Loucy (cell line): Measurements from ENCODE around the gene MACF1.

Source experiments
- H2AFZ ChIP-seq: fragments of 200-600 bp; sonication (generic); 2 replicates; pipeline ENCODE4 v1.6.0; 2016; ENCODE audit warnings: antibody characterized with exemption, mild to moderate bottlenecking, low read length, moderate library complexity
- H3F3A ChIP-seq: fragments of 200-600 bp; 2 replicates; pipeline ENCODE4 v1.6.0; 2016; ENCODE audit warnings: antibody characterized with exemption, low read depth, mild to moderate bottlenecking
- H3K27me3 ChIP-seq: fragments of 200-600 bp; sonication (generic); 2 replicates; pipeline ENCODE4 v1.6.1; 2014; ENCODE audit warnings: low read length, mild to moderate bottlenecking; ENCODE audit not compliant: insufficient read depth, poor library complexity, severe bottlenecking
- H3K36me3 ChIP-seq: fragments of 200-600 bp; sonication (generic); 2 replicates; pipeline ENCODE4 v1.6.1; 2016; ENCODE audit warnings: low read length; ENCODE audit not compliant: insufficient read depth
- H3K4me1 ChIP-seq: fragments of 200-600 bp; sonication (generic); 2 replicates; pipeline ENCODE4 v1.5.1; 2014; ENCODE audit warnings: low read length, mild to moderate bottlenecking; ENCODE audit not compliant: insufficient read depth, poor library complexity, severe bottlenecking
- H3K4me2 ChIP-seq: fragments of 200-600 bp; sonication (generic); 2 replicates; pipeline ENCODE4 v1.6.0; 2014; ENCODE audit warnings: antibody characterized with exemption, low read length, low read depth, mild to moderate bottlenecking; ENCODE audit not compliant: poor library complexity, severe bottlenecking
- H3K4me3 ChIP-seq: fragments of 200-600 bp; sonication (generic); 2 replicates; pipeline ENCODE4 v1.5.1; 2014; ENCODE audit warnings: low read length, mild to moderate bottlenecking, mixed read lengths; ENCODE audit not compliant: poor library complexity, severe bottlenecking
- H3K79me2 ChIP-seq: fragments of 200-600 bp; sonication (generic); 2 replicates; pipeline ENCODE4 v1.6.1; 2014; ENCODE audit warnings: low read length; ENCODE audit not compliant: insufficient read depth
- H3K9ac ChIP-seq: fragments of 200-600 bp; sonication (generic); 2 replicates; pipeline ENCODE4 v1.6.0; 2014; ENCODE audit warnings: mild to moderate bottlenecking, low read depth, low read length, moderate library complexity; ENCODE audit not compliant: poor library complexity, severe bottlenecking
- H3K9me2 ChIP-seq: fragments of 200-600 bp; sonication (generic); replicated peaks from 2 replicates; pipeline ENCODE4 v1.6.1; 2016; ENCODE audit warnings: low read depth, low read length, mixed read lengths
- H3K9me3 ChIP-seq: fragments of 200-600 bp; sonication (generic); 2 replicates; pipeline ENCODE4 v1.6.1; 2014; ENCODE audit warnings: mild to moderate bottlenecking, antibody characterized with exemption, low read length, low read depth; ENCODE audit not compliant: insufficient read depth
- H4K20me1 ChIP-seq: fragments of 200-600 bp; sonication (generic); 2 replicates; pipeline ENCODE4 v1.6.0; 2014; ENCODE audit warnings: antibody characterized with exemption, low read length, mild to moderate bottlenecking; ENCODE audit not compliant: insufficient read depth, poor library complexity, severe bottlenecking
- EZH2phosphoT487 ChIP-seq: fragments of 200-600 bp; IDR thresholded peaks from 2 replicates; pipeline ENCODE4 v1.6.1; 2018; ENCODE audit warnings: antibody characterized with exemption, mild to moderate bottlenecking, moderate library complexity, borderline replicate concordance
- TF ChIP-seq, protein P1 (sequence below): fragments of 200-600 bp; sonication (generic); conservative IDR thresholded peaks from 2 replicates; pipeline ENCODE4 v1.5.1; 2014; ENCODE audit warnings: mild to moderate bottlenecking, antibody characterized with exemption, low read length

The MACF1 gene

DNA sequence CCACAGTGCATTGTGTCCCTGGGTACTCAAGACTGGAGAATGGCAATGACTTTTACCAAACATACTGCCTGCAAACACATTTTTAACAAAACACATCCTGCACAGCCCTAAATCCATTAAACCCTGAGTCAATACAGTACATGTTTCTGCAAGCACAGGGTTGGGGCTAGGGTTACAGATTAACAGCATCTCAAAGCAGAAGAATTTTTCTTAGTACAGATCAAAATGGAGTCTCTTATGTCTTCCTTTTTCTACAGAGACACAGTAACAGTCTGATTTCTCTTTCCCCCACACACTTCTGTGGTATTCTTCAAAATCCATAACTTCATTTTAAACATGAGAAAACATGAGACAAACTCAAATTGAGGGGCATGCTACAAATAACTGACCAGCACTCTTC is 300.8 kb downstream of the MACF1 start:
- H3K79me2 ChIP-seq, result no peaks in the 10 kb centered on the region
- H4K20me1 ChIP-seq, result no peaks in the 10 kb centered on the region
- H3K4me1 ChIP-seq, result peaks cover 6% of the 10 kb centered on the region
- no peaks in the 10 kb centered on the region for H3K27me3 ChIP-seq
- H3K9me2 ChIP-seq, result no peaks in the 10 kb centered on the region
- no peak overlapping the region for H3K4me3 ChIP-seq
- no peaks in the 10 kb centered on the region for H3K36me3 ChIP-seq
- no peaks in the 10 kb centered on the region for H3F3A ChIP-seq
- no peaks in the 10 kb centered on the region for H3K9me3 ChIP-seq
- no peak overlapping the region for H2AFZ ChIP-seq
- TF ChIP-seq EZH2phosphoT487, result no peak
- TF ChIP-seq, protein P1, sequence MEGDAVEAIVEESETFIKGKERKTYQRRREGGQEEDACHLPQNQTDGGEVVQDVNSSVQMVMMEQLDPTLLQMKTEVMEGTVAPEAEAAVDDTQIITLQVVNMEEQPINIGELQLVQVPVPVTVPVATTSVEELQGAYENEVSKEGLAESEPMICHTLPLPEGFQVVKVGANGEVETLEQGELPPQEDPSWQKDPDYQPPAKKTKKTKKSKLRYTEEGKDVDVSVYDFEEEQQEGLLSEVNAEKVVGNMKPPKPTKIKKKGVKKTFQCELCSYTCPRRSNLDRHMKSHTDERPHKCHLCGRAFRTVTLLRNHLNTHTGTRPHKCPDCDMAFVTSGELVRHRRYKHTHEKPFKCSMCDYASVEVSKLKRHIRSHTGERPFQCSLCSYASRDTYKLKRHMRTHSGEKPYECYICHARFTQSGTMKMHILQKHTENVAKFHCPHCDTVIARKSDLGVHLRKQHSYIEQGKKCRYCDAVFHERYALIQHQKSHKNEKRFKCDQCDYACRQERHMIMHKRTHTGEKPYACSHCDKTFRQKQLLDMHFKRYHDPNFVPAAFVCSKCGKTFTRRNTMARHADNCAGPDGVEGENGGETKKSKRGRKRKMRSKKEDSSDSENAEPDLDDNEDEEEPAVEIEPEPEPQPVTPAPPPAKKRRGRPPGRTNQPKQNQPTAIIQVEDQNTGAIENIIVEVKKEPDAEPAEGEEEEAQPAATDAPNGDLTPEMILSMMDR, result no peak
- no peak overlapping the region for H3K4me2 ChIP-seq
- no peak overlapping the region for H3K9ac ChIP-seq

DNA sequence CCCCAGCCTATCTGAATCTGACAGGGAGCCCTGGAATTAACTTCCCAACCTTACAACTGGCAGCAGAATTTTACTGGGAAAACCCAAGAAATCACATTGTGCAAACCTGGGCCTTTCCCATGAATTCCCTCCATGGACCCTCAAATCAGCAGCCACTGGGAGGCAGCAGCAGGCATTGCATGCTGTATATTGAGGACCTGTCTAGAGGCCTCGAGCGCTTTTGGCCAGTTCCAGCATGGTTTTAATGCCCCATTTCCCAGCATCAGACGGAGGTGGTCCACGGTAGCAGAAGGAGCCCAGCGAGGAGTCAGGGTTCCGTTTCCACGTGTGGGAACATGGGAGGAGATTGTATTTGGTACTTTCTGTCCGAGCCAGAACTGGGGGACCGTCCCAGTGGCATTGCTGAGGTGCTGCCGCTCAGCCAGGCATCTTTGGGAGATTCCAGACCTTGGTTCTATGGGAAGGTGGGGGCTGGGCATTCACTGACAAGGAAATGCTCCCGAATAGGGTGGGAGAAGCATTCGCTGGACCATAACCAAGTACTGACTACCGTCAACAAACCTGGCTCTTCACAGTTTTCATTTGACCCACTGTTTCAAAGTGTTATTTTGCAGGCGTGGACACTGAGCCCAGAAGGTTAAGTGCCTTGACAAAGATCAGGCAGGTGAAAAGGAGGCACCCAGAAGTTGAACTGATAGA is 302.9 kb downstream of the MACF1 start:
- no peak overlapping the region for H2AFZ ChIP-seq

DNA sequence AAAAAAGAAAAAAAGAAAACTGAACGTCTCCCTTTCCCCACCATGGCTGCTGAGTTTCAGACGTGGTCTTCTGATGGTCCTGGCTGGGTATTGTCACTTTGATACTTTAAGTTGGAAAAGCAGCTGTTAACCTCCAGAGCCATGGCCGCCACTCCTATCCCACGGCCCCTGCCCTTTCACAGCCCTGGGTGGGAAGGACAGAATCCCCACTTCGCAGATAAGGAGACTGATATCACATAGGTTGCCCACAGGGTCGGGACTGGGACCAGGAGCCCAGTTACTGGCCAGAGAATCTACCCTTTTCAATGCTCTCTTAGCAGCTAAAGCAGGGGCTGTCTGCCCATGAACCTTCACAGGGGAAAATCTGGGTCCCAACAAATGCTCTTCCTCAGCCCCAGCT is 303.8 kb downstream of the MACF1 start:
- Histone ChIP-seq H3K36me3 (no peaks in the 10 kb centered on the region), H3K4me2 (no peak overlapping the region), H3K79me2 (no peaks in the 10 kb centered on the region), H3K9me2 (no peaks in the 10 kb centered on the region), H3F3A (no peaks in the 10 kb centered on the region), H3K4me3 (no peak overlapping the region), H3K9me3 (no peaks in the 10 kb centered on the region), H4K20me1 (no peaks in the 10 kb centered on the region), H2AFZ (no peak overlapping the region), H3K27me3 (no peaks in the 10 kb centered on the region), H3K9ac (no peak overlapping the region), H3K4me1 (peaks cover 6% of the 10 kb centered on the region)
- TF ChIP-seq EZH2phosphoT487, result no peak
- TF ChIP-seq, protein P1, result no peak

More for the DNA sequence above, 302.9 kb downstream of the MACF1 start:
- Histone ChIP-seq H3K36me3 (no peaks in the 10 kb centered on the region), H3K9ac (no peak overlapping the region), H3K9me2 (no peaks in the 10 kb centered on the region), H3K9me3 (no peaks in the 10 kb centered on the region), H3F3A (no peaks in the 10 kb centered on the region), H3K79me2 (no peaks in the 10 kb centered on the region), H3K4me3 (no peak overlapping the region), H3K27me3 (no peaks in the 10 kb centered on the region), H3K4me2 (no peak overlapping the region), H3K4me1 (peaks cover 6% of the 10 kb centered on the region), H4K20me1 (no peaks in the 10 kb centered on the region)
- TF ChIP-seq EZH2phosphoT487, result no peak
- TF ChIP-seq, protein P1, result peak; percentile 53
